Tongue (tissue), 3 donors: ENCODE results near the gene SSX2B. TPM values are rescaled to one million over a fixed set of nuclear protein-coding genes. Genes with fewer than 3 reads are reported as not detected.
"Not testable (repeated sequence)": the region's sequence is repeated elsewhere in the genome, so short reads cannot be mapped to it uniquely, and the experiment has no call there.

Experiments used
- DNase-seq: peaks from one replicate; pipeline ENCODE4 v3.0.0-alpha.2; 2015
- small RNA-seq: library from RNA; depleted of rRNA; stranded (forward); fragments of <200 nt; gene quantifications from one replicate; pipeline ENCODE3, GENCODE V24; 2014; ENCODE audit warnings: low replicate concordance
- total RNA-seq: library from RNA; depleted of rRNA; stranded (reverse); fragments of >200 nt; gene quantifications from one replicate; pipeline ENCODE4 v1.2.3, GENCODE V29; 2014

Gene SSX2B
- total RNA-seq = not detected

DNA sequence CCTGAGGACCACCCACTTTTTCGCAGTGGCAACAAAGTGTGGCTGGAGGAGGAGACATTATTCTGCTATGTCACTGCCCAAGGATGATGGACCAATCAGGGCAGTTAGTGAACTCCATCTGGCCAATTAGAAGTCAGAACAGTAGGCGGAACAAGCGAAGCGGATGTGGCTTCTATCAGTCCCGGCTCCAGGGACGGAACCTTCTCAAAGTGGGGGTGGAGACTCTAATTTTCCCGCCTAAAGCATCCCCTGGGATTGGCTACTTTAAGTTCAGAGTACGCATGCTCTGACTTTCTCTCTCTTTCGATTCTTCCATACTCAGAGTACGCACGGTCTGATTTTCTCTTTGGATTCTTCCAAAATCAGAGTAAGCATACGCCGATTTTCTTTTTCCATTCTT, at the start of gene SSX2B:
TSS of gene SSX2B (plus strand) at position 301 of the 400 bp plus-strand sequence. CDS start 1,429 bp downstream, outside the sequence.
- DNase-seq = not testable (repeated sequence)

GRCh38 chrX:52707078-52707477, 44.0 kb upstream of the SSX2B start, which contains the start of gene SSX2:
Gene SSX2, minus strand, starts transcription at chrX:52707178. Its CDS starts 1,429 bp downstream, at chrX:52705749.
- not testable (repeated sequence) for DNase-seq

DNA sequence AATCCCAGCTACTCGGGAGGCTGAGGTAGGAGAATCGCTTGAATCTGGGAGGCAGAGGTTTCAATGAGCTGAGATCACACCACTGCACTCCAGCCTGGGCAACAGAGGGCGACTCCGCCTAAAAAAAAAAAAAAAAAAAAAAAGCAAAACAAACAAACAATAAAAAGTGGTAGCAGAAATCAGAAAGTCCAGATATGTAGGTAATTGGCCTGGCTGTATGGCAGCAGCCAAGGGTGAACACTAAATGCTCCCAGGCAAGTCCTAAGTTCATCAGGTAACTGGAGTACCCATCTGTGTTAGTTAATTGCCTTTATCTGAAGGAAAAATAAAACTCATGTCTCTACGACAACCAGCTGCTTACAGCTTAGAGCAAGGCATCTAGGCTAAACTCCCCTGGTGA, 14.9 kb downstream of the SSX2B start:
- DNase-seq = not testable (repeated sequence)

DNA sequence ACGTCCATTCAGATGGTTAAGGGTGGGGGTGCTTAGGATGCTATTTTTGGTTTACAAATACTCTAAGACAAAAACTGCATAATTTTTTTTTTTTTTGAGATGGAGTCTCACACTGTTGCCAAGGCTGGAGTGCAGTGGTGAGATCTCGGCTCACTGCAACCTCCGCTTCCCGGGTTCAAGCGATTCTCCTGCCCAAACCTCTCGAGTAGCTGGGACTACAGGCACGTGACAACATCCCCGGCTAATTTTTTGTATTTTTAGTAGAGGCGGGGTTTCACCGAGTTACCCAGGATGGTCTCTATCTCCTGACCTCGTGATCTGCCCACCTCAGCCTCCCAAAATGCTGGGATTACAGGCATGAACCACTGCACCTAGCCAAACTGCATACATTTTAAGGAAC, 22.5 kb downstream of the SSX2B start:
- not testable (repeated sequence) for DNase-seq

DNA sequence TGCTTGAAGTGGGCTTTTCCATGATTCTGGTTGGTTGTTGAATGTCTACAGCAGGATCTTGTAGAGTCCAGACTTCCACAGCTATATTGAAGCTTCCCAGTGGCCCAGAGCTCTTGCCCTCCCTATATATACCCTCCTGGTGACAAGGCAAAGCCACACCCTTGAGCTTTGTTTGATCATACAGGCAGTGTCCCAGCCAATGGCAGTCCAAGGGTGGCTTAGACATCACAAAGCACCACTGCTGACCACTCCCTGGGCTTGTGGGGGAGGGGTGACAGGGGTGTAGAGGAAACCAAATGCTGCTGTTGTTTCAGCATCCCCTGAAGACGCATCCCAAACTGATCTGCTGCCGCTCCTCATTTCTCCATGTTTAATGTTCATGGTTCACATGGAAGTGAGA, 46.3 kb downstream of the SSX2B start, which contains the start of gene SPANXN5:
TSS of gene SPANXN5 (minus strand) at position 101 of the 400 bp plus-strand sequence. CDS start at position 22, 79 bp downstream.
- DNase-seq = not testable (repeated sequence)

DNA sequence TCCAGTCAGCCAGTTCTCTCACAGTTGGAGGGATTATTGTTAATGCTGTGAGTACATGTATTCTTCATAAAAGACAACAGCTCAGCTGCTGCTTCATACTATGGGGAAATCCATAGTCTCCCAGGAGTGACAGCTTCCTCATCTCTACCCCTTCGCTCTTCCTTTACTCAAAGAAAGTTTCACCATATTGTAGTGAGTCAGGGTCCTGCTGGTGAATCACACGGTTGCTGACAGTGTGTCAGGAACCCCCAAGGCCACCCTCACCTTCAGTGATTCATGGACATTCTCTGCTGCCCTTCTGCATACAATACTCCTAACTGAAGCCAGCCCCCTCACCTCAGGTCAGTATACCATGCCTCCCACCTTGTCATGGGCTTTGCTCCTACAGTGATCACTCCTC, 53.8 kb downstream of the SSX2B start:
- DNase-seq = not testable (repeated sequence)

Small RNA genes within 50 kb of the gene (small RNA-seq; reads per million reads assigned to genes)
- not detected for gene AC244505.3
- gene AC244505.5 = not detected
- not detected for gene AC244505.6
- not detected for gene AC244505.7

Other genes with a start within 250 kb of the SSX2B start
- not detected for gene XAGE1B, start 234.2 kb upstream of the SSX2B start, total RNA-seq
- gene SSX7, start 96.4 kb upstream of the SSX2B start, total RNA-seq = not detected
- gene SSX2, start 44.1 kb upstream of the SSX2B start, total RNA-seq = not detected
- gene SPANXN5, start 46.2 kb downstream of the SSX2B start, total RNA-seq = not detected
- not detected for gene XAGE5, start 60.0 kb downstream of the SSX2B start, total RNA-seq
- gene XAGE3, start 116.8 kb downstream of the SSX2B start, total RNA-seq = not detected
- gene FAM156B, start 146.1 kb downstream of the SSX2B start, total RNA-seq = 19.4 TPM
- gene FAM156A, start 207.3 kb downstream of the SSX2B start, total RNA-seq = 20.6 TPM